Measurements from ENCODE around the gene SNAPC5. TPM values are rescaled to one million over a fixed set of nuclear protein-coding genes. Genes with fewer than 3 reads are reported as not detected.
A peak's percentile ranks its signal among the peaks of the same experiment; 100 is the strongest.

The SNAPC5 gene
- polyA plus RNA-seq, 3 donors = 15.6 to 32.5 (median 30.2) TPM

DNA sequence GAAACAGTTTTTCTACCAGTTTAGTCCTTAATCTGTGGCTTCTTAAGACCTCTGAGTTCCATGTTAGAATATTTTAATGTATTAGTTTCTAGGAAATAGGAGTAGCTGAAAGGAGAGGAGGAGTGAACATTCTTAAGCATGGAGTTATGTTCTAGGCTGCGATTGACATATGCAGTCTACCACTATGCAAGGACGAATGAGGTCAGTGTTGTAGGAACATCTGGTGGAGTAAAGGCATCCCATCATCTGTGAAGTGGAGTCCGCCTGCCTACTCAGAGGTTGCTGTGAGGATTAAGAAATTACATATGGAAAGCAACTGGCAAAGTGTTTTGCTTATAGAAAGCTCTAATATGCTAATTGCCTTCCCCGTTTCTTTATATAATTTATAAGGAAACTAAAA lies 45.1 kb downstream of the SNAPC5 start:
- H3K4me2 ChIP-seq (replicated peaks; ENCODE audit: extremely low read depth, low read length, poor library complexity, severe bottlenecking) = no peak overlapping the region
- H3K27me3 ChIP-seq (ENCODE audit: control insufficient read depth in 2 of 2, insufficient read depth in 2 of 2, low read length in 2 of 2) = no peaks in the 10 kb centered on the region
- peaks cover 6% of the 10 kb centered on the region for H3K79me2 ChIP-seq (ENCODE audit: insufficient read depth, low read length)
- peak overlapping the region in 1 of 2 donors; percentile 64 for H3K27ac ChIP-seq (ENCODE audit: low read depth in 1 of 2, low read length in 2 of 2)
- H3K4me1 ChIP-seq (ENCODE audit: control insufficient read depth in 1 of 2, insufficient read depth in 2 of 2, low read length in 2 of 2) = peaks cover 15 to 25% of the 10 kb centered on the region in 2 donors
- no peak overlapping the region for H3K4me3 Mint-ChIP-seq
- no peak overlapping the region for H3K4me3 ChIP-seq (replicated peaks in 1 of 3; ENCODE audit: low read depth in 2 of 3, low read length in 3 of 3)
- no peak for DNase-seq
- no peaks in the 10 kb centered on the region for H3K9me3 ChIP-seq (replicated peaks in 1 of 2; ENCODE audit: control insufficient read depth in 1 of 2, insufficient read depth in 1 of 2, low read length in 2 of 2)
- peaks cover 28 to 47% of the 10 kb centered on the region in 2 donors for H3K36me3 Mint-ChIP-seq
- no peaks in the 10 kb centered on the region for H3K27me3 Mint-ChIP-seq (ENCODE audit: low read depth in 3 of 3)
- TF ChIP-seq, protein P1, sequence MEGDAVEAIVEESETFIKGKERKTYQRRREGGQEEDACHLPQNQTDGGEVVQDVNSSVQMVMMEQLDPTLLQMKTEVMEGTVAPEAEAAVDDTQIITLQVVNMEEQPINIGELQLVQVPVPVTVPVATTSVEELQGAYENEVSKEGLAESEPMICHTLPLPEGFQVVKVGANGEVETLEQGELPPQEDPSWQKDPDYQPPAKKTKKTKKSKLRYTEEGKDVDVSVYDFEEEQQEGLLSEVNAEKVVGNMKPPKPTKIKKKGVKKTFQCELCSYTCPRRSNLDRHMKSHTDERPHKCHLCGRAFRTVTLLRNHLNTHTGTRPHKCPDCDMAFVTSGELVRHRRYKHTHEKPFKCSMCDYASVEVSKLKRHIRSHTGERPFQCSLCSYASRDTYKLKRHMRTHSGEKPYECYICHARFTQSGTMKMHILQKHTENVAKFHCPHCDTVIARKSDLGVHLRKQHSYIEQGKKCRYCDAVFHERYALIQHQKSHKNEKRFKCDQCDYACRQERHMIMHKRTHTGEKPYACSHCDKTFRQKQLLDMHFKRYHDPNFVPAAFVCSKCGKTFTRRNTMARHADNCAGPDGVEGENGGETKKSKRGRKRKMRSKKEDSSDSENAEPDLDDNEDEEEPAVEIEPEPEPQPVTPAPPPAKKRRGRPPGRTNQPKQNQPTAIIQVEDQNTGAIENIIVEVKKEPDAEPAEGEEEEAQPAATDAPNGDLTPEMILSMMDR (IDR thresholded peaks at IDR 0.05) = no peak
- no peak overlapping the region for H3K9ac ChIP-seq (ENCODE audit: insufficient read depth, low read length, poor library complexity, severe bottlenecking)
- H3K36me3 ChIP-seq (replicated peaks in 1 of 2; ENCODE audit: control insufficient read depth in 1 of 2, insufficient read depth in 2 of 2, low read length in 2 of 2) = peaks cover 9 to 43% of the 10 kb centered on the region in 2 donors
- peaks cover 0 to 6% (median 0%) of the 10 kb centered on the region in 7 donors for H3K9me3 Mint-ChIP-seq
- no CpG with 5 or more reads among the region's 4 CpGs for WGBS (ENCODE audit: insufficient coverage)
- H2AFZ ChIP-seq (ENCODE audit: insufficient read depth, low read depth, low read length, poor library complexity, severe bottlenecking) = no peak overlapping the region
- H3K4me1 Mint-ChIP-seq = peaks cover 23% of the 10 kb centered on the region
- H4K20me1 ChIP-seq (ENCODE audit: insufficient read depth, low read length) = peaks cover 9% of the 10 kb centered on the region
- intact Hi-C loops (cut with micrococcal nuclease) = no loop called here
- H3K27ac Mint-ChIP-seq = peak overlapping the region in 2 of 7 donors; percentile 26 to 83

Small RNA genes lying within 50 kb of the gene (small RNA-seq; reads per million reads assigned to genes)
- gene MIR4512 (ENCODE audit: insufficient read length, low read depth) (not detected), gene RF01159 (ENCODE audit: insufficient read length, low read depth) (not detected), gene SNORD16 (ENCODE audit: insufficient read length, low read depth) (not detected), gene SNORD18A (ENCODE audit: insufficient read length, low read depth) (not detected), gene SNORD18B (ENCODE audit: insufficient read length, low read depth) (not detected), gene SNORD18C (ENCODE audit: insufficient read length, low read depth) (not detected)

Other genes with a start within 250 kb of the SNAPC5 start
- not detected for gene MEGF11, start 244.0 kb downstream of the SNAPC5 start, polyA plus RNA-seq
- gene DIS3L, start 204.2 kb downstream of the SNAPC5 start, polyA plus RNA-seq = 10 to 100 TPM; 13.2 to 17.0 (median 13.6) TPM
- 1 to 10 TPM; 1.4 to 4.0 (median 3.7) TPM for gene TIPIN, start 141.1 kb downstream of the SNAPC5 start, polyA plus RNA-seq
- 10 to 100 TPM; 41.3 to 71.1 (median 64.5) TPM for gene MAP2K1, start 110.8 kb downstream of the SNAPC5 start, polyA plus RNA-seq
- gene RPL4, start 7.1 kb upstream of the SNAPC5 start, polyA plus RNA-seq = 1,000 to 10,000 TPM in 1 of 3 donors, 100 to 1,000 TPM in 2; 533 to 1,696 (median 536) TPM
- gene ZWILCH, start 7.6 kb upstream of the SNAPC5 start, polyA plus RNA-seq = 1 to 10 TPM; 1.4 to 3.1 (median 2.4) TPM
- gene LCTL, start 68.2 kb upstream of the SNAPC5 start, polyA plus RNA-seq = not detected
- gene SMAD6, start 204.5 kb upstream of the SNAPC5 start, polyA plus RNA-seq = under 1 TPM in 1 of 3 donors, not detected in 2; 0.31 TPM

Data from CD14-positive monocyte (primary cell).